HG03103 (cell line): Measurements from ENCODE around the gene GIT2.

ENCODE experiments used
- ATAC-seq: cut with Tn5 transposase; IDR thresholded peaks from one replicate; pipeline ENCODE4 v1.9.1; 2021; ENCODE audit warnings: low read depth; ENCODE audit not compliant: unreplicated experiment

Gene GIT2

GRCh38 chr12:109983432-109984142 lies 12.6 kb downstream of the GIT2 start:
- ATAC-seq, result no peak

GRCh38 chr12:109982210-109982609 lies 14.0 kb downstream of the GIT2 start:
- ATAC-seq, result no peak

GRCh38 chr12:109981311-109981710 lies 14.9 kb downstream of the GIT2 start:
- no peak for ATAC-seq

- no peak for ATAC-seq
These were observed 23.3 kb downstream of the GIT2 start for GRCh38 chr12:109972821-109973220.

- no peak for ATAC-seq
These were observed 27.4 kb downstream of the GIT2 start for GRCh38 chr12:109968801-109969200.

- ATAC-seq, result no peak
These were observed 28.1 kb downstream of the GIT2 start for GRCh38 chr12:109968032-109968420.

- no peak for ATAC-seq
These were observed 28.7 kb downstream of the GIT2 start for GRCh38 chr12:109967383-109968031.

GRCh38 chr12:109966546-109966945 lies 29.6 kb downstream of the GIT2 start:
- no peak for ATAC-seq

GRCh38 chr12:109963743-109964429 lies 32.3 kb downstream of the GIT2 start:
- no peak for ATAC-seq

GRCh38 chr12:109963330-109963729 lies 32.8 kb downstream of the GIT2 start:
- no peak for ATAC-seq

- no peak for ATAC-seq
These were observed 33.8 kb downstream of the GIT2 start for GRCh38 chr12:109962398-109962797.

- no peak for ATAC-seq
These were observed 34.6 kb downstream of the GIT2 start for GRCh38 chr12:109961612-109962011.

GRCh38 chr12:109961201-109961600 lies 35.0 kb downstream of the GIT2 start:
- ATAC-seq, result no peak

- no peak for ATAC-seq
These were observed 36.6 kb downstream of the GIT2 start for GRCh38 chr12:109959411-109960093.

GRCh38 chr12:109958374-109958773 lies 37.8 kb downstream of the GIT2 start:
- no peak for ATAC-seq

GRCh38 chr12:109953656-109954055 lies 42.5 kb downstream of the GIT2 start:
- ATAC-seq, result no peak

GRCh38 chr12:109952873-109953272 lies 43.3 kb downstream of the GIT2 start:
- ATAC-seq, result no peak

- no peak for ATAC-seq
These were observed 43.9 kb downstream of the GIT2 start for GRCh38 chr12:109952160-109952858.

- ATAC-seq, result no peak
These were observed 44.4 kb downstream of the GIT2 start for GRCh38 chr12:109951751-109952150.

- ATAC-seq, result no peak
These were observed 45.0 kb downstream of the GIT2 start for GRCh38 chr12:109951136-109951535.

GRCh38 chr12:109950625-109951024 lies 45.5 kb downstream of the GIT2 start:
- ATAC-seq, result no peak
